Upper lobe of left lung (tissue), 6 donors: ENCODE data around the gene HIBADH. TPM values are rescaled to one million over a fixed set of nuclear protein-coding genes. Genes with fewer than 3 reads are reported as not detected.

ENCODE experiments used
- ATAC-seq, 2 donors: fragments of 200-7000 bp; cut with Tn5 transposase; one replicate each; pipeline ENCODE4 v1.9.1; 2022; ENCODE audit warnings: mild to moderate bottlenecking in 2 of 2, moderate library complexity in 2 of 2; ENCODE audit not compliant: low FRiP score in 2 of 2
- DNase-seq, 2 donors: peaks; one replicate each; pipeline ENCODE4 v3.0.0-alpha.2; 2019 to 2020
- H3K27ac ChIP-seq, 4 donors: fragments of 200-600 bp; sonication (generic); one replicate each; pipeline ENCODE4 v1.5.1; 2016 to 2019
- H3K27me3 ChIP-seq, 4 donors: fragments of 200-600 bp; sonication (generic); one replicate each; pipeline ENCODE4 v1.5.1; 2017 to 2019
- H3K36me3 ChIP-seq, 4 donors: fragments of 200-600 bp; sonication (generic); one replicate each; pipeline ENCODE4 v1.5.1; 2016 to 2019
- H3K4me1 ChIP-seq, 4 donors: fragments of 200-600 bp; sonication (generic); one replicate each; pipeline ENCODE4 v1.5.1; 2018 to 2019
- H3K4me3 ChIP-seq, 4 donors: fragments of 200-600 bp; sonication (generic); one replicate each; pipeline ENCODE4 v1.5.1; 2017 to 2019; ENCODE audit warnings: mild to moderate bottlenecking in 2 of 4, moderate library complexity in 1 of 4
- H3K9me3 ChIP-seq, 4 donors: fragments of 200-600 bp; sonication (generic); one replicate each; pipeline ENCODE4 v1.5.1; 2018 to 2019
- EP300 ChIP-seq, 4 donors: sonication (generic); formaldehyde crosslinking; IDR thresholded peaks; one replicate each; pipeline ENCODE4 v1.5.1; 2017; ENCODE audit warnings: antibody characterized with exemption in 4 of 4, control low read depth in 2 of 4
- POLR2A ChIP-seq, 4 donors: fragments of 450-650 bp; IDR thresholded peaks; one replicate each; pipeline ENCODE4 v1.5.1; 2016 to 2017; ENCODE audit warnings: antibody characterized with exemption in 4 of 4, mild to moderate bottlenecking in 2 of 4
- POLR2AphosphoS5 ChIP-seq, 2 donors: sonication (generic); formaldehyde crosslinking; IDR thresholded peaks; one replicate each; pipeline ENCODE4 v1.5.1; 2017; ENCODE audit warnings: antibody characterized with exemption in 2 of 2
- WGBS, 2 donors: methylation state at CpG; one replicate each; pipeline ENCODE4 v1.1.5; 2017 to 2018; 5-methylcytosine and 5-hydroxymethylcytosine counted together
- total RNA-seq, 6 donors: library from RNA; depleted of rRNA in 4 of 6; stranded (reverse); fragments of >200 nt in 4 of 6; gene quantifications; one replicate each; pipeline versions ENCODE4 v1.1.0 to v1.2.1, GENCODE V29; 2016 to 2021
- TF ChIP-seq, protein P1 (sequence below), 6 experiments: fragments of 450-650 bp in 4 of 6; fragments of 200-600 bp in 2 of 6; sonication (generic) in 2 of 6; IDR thresholded peaks; one replicate each; pipeline ENCODE4 v1.5.1; 2016 to 2019; ENCODE audit warnings: antibody characterized with exemption in 6 of 6
- donor health status: DM: no; HTN: no; CAD: no; lungs with moderate emphysema.
- donor health status: DM: no; HTN: yes; CAD: no; lungs with severe emphysema.

The HIBADH gene
- total RNA-seq, 6 donors from 2014 or later: 7.4 to 26.1 (median 21.8) TPM

DNA sequence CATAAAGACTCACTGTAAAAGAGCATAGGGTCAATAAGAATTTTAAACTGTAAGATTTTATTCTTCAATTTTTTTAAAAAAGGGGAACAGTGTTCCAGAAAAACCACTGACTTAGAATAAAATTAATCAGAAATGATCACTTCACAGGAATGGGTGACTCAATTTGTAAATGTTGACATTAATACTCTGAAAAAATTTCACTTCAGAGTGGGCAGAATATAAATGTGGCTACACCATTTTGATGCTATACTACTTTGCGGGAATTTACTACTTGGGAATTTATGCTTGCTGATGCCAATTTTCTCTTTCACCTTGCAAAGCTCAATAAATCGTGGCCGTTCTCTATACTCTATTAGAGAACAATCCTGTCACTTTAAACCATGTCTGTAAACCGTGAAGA, 126.9 kb downstream of the HIBADH start:
- TF ChIP-seq EP300 (IDR thresholded peaks at IDR 0.05) (no peak), POLR2AphosphoS5 (IDR thresholded peaks at IDR 0.05) (no peak), POLR2A (IDR thresholded peaks at IDR 0.05) (no peak)
- TF ChIP-seq, protein P1, sequence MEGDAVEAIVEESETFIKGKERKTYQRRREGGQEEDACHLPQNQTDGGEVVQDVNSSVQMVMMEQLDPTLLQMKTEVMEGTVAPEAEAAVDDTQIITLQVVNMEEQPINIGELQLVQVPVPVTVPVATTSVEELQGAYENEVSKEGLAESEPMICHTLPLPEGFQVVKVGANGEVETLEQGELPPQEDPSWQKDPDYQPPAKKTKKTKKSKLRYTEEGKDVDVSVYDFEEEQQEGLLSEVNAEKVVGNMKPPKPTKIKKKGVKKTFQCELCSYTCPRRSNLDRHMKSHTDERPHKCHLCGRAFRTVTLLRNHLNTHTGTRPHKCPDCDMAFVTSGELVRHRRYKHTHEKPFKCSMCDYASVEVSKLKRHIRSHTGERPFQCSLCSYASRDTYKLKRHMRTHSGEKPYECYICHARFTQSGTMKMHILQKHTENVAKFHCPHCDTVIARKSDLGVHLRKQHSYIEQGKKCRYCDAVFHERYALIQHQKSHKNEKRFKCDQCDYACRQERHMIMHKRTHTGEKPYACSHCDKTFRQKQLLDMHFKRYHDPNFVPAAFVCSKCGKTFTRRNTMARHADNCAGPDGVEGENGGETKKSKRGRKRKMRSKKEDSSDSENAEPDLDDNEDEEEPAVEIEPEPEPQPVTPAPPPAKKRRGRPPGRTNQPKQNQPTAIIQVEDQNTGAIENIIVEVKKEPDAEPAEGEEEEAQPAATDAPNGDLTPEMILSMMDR (IDR thresholded peaks at IDR 0.05): no peak
- no peak for DNase-seq
- H3K36me3 ChIP-seq: peaks cover 0 to 12% (median 0%) of the 10 kb centered on the region in 4 donors
- ATAC-seq: no peak
- WGBS, 2 donors: 92 to 95% methylated on average over 4 of the region's 4 CpGs
- no peaks in the 10 kb centered on the region for H3K4me1 ChIP-seq
- no peaks in the 10 kb centered on the region for H3K9me3 ChIP-seq
- H3K27ac ChIP-seq: no peak overlapping the region
- H3K27me3 ChIP-seq: no peaks in the 10 kb centered on the region
- no peak overlapping the region for H3K4me3 ChIP-seq

DNA sequence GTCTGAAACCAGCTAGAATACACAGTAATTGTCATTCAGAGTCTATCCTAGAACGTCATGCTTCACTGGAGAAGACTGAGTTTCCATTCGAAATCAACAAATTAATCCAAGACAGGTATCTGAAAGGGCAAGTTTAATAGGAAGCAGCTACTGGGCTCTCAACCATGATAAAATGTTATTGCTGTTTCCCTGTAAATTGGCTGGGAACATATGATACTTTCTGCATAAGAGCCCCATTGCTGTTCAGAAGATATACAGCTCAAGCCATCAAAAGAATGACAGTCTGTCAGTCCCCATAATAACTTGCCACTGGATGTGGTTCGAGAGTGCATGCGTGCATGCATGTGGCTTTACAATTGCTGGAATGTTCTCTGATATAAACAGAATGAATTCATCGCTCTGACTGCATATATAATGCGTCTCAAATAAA, 129.0 kb downstream of the HIBADH start:
- no peaks in the 10 kb centered on the region for H3K27me3 ChIP-seq
- no peak overlapping the region for H3K4me3 ChIP-seq
- H3K27ac ChIP-seq: no peak overlapping the region
- DNase-seq: no peak
- ATAC-seq: no peak
- TF ChIP-seq EP300 (IDR thresholded peaks at IDR 0.05) (no peak), POLR2A (IDR thresholded peaks at IDR 0.05) (no peak)
- peaks cover 0 to 9% (median 5%) of the 10 kb centered on the region in 4 donors for H3K36me3 ChIP-seq
- H3K9me3 ChIP-seq: no peaks in the 10 kb centered on the region
- 91 to 94% methylated on average over 6 of the region's 6 CpGs for WGBS, 2 donors
- H3K4me1 ChIP-seq: no peaks in the 10 kb centered on the region

DNA sequence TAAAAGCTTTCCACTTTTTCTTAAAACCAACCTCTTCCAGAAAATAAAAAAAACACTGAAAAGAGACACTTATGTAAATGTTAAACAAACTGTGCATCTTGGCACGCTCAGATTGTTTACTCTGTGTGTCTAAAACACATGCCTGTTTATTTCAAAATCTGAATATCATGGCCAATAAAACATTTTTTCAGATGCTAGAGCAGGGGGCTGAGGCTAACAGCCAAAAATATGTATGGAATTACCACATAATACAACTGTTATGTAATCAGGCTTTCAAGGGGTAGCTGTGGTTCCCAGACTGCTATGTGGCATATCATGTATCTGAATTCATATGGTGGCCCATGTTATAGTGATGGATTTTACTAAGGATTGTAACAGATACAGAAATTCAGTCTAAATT, 130.4 kb downstream of the HIBADH start:
- ATAC-seq: no peak
- no peaks in the 10 kb centered on the region for H3K4me1 ChIP-seq
- H3K9me3 ChIP-seq: no peaks in the 10 kb centered on the region
- no peak overlapping the region for H3K27ac ChIP-seq
- TF ChIP-seq POLR2AphosphoS5 (IDR thresholded peaks at IDR 0.05) (no peak), EP300 (IDR thresholded peaks at IDR 0.05) (no peak), POLR2A (IDR thresholded peaks at IDR 0.05) (no peak)
- TF ChIP-seq, protein P1 (IDR thresholded peaks at IDR 0.05): no peak
- DNase-seq: no peak
- H3K4me3 ChIP-seq: no peak overlapping the region
- H3K27me3 ChIP-seq: no peaks in the 10 kb centered on the region
- H3K36me3 ChIP-seq: peaks cover 0 to 9% (median 5%) of the 10 kb centered on the region in 4 donors
- 62 to 70% methylated on average over 1 of the region's 1 CpG for WGBS, 2 donors

DNA sequence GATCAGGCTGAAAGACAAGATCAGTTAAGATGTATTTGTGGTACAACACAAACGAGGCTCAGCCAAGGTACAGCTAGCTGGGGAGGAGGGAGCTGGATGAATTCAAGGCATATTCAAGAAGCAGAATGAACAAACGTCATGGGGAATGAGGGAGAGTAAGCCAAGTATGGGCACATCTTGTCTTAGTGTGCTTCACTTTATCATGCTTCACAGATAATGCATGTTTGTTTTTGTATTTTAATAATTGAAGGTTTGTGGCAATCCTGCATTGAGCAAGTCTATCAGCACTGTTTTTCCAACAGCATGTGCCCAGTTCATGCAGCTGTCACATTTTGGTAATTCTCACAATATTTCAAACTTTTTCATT, 135.4 kb downstream of the HIBADH start:
- Histone ChIP-seq H3K4me1 (no peaks in the 10 kb centered on the region), H3K36me3 (peaks cover 0 to 27% (median 10%) of the 10 kb centered on the region in 4 donors), H3K27me3 (no peaks in the 10 kb centered on the region), H3K4me3 (no peak overlapping the region), H3K9me3 (no peaks in the 10 kb centered on the region), H3K27ac (no peak overlapping the region)
- WGBS, 2 donors: 62 to 68% methylated on average over 2 of the region's 2 CpGs
- DNase-seq: no peak
- ATAC-seq: no peak
- TF ChIP-seq, protein P1 (IDR thresholded peaks at IDR 0.05): no peak
- TF ChIP-seq POLR2AphosphoS5 (IDR thresholded peaks at IDR 0.05): no peak
- no peak for TF ChIP-seq EP300 (IDR thresholded peaks at IDR 0.05)
- no peak for TF ChIP-seq POLR2A (IDR thresholded peaks at IDR 0.05)

DNA sequence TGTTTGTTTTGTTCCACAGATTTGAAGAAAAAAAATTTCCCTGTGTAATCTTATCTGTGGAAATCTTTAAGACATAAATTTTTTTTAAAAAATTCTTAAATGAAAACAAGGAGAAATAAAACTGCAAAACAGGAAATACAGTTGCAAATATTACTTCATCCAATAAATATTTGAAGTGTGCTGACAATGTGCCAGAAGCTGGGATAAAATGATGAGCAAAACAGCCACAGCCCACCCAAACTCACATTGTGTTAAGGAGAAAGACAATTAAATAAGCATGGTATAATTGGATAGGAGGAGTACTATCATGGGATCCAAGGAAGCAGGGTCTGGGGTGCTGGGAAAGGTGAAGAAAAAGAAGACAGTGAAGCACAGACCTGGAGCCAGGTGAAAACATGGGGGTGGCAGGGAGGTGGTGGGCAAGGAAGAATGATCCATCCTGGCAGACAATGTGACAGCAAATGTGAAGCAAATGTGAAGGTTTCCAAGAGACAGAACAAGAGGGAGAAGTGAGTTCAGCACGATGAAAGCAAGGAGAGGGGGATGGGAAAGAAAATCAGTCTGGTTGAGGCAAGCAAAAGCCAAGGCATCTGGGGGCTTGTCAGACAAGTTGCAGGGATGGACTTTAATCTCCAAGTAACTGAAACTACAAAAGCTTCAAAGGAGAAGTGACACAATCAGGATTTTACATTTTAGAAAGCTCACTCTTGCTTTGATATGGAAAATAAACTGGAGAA, 135.9 kb downstream of the HIBADH start:
- ATAC-seq (no peak), DNase-seq (no peak)
- Histone ChIP-seq H3K4me3 (no peak overlapping the region), H3K27me3 (no peaks in the 10 kb centered on the region), H3K27ac (no peak overlapping the region), H3K4me1 (no peaks in the 10 kb centered on the region), H3K9me3 (no peaks in the 10 kb centered on the region), H3K36me3 (peaks cover 0 to 27% (median 10%) of the 10 kb centered on the region in 4 donors)
- TF ChIP-seq, protein P1 (IDR thresholded peaks at IDR 0.05): no peak
- no peak for TF ChIP-seq EP300 (IDR thresholded peaks at IDR 0.05)
- TF ChIP-seq POLR2A (IDR thresholded peaks at IDR 0.05): no peak
- 48 to 65% methylated on average over 1 of the region's 1 CpG for WGBS, 2 donors
